Measurements from ENCODE around the gene KLHL29.

Gene KLHL29

DNA sequence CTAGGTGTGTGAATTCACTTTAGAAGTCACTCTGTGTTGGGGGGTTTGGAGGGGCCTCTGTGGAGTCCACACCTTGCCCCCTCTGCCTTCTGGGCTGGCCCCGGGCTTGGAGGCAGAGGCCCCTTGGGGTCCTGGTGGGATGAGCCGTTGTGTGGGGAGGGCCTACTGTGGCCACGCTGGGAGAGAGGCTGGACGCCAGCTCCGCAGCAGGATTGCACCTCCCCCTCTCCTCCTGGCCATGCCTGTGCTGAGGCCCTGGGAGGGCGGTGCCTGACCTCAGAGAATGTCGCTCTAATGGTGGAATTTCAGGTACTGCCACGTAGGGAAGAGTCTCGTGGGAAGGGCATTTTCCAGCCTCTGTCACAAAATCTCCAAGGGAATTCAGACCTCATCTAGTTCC is 304.9 kb downstream of the KLHL29 start:
- DNase-seq (ENCODE audit: low read depth), result no peak
- H3K4me3 ChIP-seq (ENCODE audit: low read depth, low read length), result no peak overlapping the region
- TF ChIP-seq, protein P1, sequence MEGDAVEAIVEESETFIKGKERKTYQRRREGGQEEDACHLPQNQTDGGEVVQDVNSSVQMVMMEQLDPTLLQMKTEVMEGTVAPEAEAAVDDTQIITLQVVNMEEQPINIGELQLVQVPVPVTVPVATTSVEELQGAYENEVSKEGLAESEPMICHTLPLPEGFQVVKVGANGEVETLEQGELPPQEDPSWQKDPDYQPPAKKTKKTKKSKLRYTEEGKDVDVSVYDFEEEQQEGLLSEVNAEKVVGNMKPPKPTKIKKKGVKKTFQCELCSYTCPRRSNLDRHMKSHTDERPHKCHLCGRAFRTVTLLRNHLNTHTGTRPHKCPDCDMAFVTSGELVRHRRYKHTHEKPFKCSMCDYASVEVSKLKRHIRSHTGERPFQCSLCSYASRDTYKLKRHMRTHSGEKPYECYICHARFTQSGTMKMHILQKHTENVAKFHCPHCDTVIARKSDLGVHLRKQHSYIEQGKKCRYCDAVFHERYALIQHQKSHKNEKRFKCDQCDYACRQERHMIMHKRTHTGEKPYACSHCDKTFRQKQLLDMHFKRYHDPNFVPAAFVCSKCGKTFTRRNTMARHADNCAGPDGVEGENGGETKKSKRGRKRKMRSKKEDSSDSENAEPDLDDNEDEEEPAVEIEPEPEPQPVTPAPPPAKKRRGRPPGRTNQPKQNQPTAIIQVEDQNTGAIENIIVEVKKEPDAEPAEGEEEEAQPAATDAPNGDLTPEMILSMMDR (IDR thresholded peaks at IDR 0.05; ENCODE audit: low read depth, low read length), result no peak
- TF ChIP-seq POLR2A (IDR thresholded peaks at IDR 0.05; ENCODE audit: extremely low read depth, insufficient read length), result no peak
- TF ChIP-seq MAX (IDR thresholded peaks at IDR 0.05; ENCODE audit: low read depth, low read length), result no peak
- no peak for TF ChIP-seq MYC (IDR thresholded peaks at IDR 0.05; ENCODE audit: low read depth, low read length)

DNA sequence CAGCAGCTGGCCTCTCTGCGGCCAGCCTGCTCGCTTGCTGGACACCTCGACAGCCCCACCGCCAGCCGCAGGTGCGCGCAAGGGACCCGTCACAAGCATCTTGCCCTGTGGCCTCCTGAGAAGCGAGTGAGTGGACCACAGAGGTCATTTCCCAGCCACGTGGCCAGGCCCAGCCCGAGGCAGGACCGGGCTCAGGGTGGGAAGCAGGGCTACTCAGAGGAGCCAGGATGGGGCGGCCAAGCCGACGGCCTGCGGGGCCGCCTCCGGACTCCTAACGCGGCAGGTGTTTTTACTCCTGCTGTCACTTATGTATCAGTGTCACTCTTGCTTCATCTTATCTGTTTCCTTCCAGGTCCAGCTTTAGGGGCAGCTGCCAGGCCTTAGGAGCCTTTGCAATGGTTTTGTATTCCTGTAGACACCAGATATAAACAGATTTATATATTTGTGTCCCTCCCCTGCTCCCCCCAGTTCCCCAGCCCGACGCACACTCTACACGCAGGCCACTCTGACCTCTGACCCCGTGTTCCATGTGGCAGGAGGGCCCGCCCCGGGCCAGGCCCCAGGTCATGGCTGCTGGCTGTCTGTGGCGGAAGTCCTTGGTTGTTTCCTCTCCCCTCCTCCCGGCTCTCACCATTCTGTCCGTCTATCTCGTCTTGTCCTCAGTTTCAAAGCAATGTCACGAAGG is 305.6 kb downstream of the KLHL29 start:
- no peak for TF ChIP-seq POLR2A (IDR thresholded peaks at IDR 0.05; ENCODE audit: extremely low read depth, insufficient read length)
- TF ChIP-seq MAX (IDR thresholded peaks at IDR 0.05; ENCODE audit: low read depth, low read length), result no peak
- TF ChIP-seq, protein P1 (IDR thresholded peaks at IDR 0.05; ENCODE audit: low read depth, low read length), result no peak
- no peak for TF ChIP-seq MYC (IDR thresholded peaks at IDR 0.05; ENCODE audit: low read depth, low read length)
- no peak overlapping the region for H3K4me3 ChIP-seq (ENCODE audit: low read depth, low read length)
- no peak for DNase-seq (ENCODE audit: low read depth)

- TF ChIP-seq MAX (IDR thresholded peaks at IDR 0.05; ENCODE audit: low read depth, low read length) (no peak), MYC (IDR thresholded peaks at IDR 0.05; ENCODE audit: low read depth, low read length) (no peak), POLR2A (IDR thresholded peaks at IDR 0.05; ENCODE audit: extremely low read depth, insufficient read length) (no peak)
- TF ChIP-seq, protein P1 (IDR thresholded peaks at IDR 0.05; ENCODE audit: low read depth, low read length), result no peak
- DNase-seq (ENCODE audit: low read depth), result no peak
Observed at GRCh38 chr2:23691106-23691470, 306.1 kb downstream of the KLHL29 start.

GRCh38 chr2:23691565-23691964 is 306.6 kb downstream of the KLHL29 start:
- no peak overlapping the region for H3K4me3 ChIP-seq (ENCODE audit: low read depth, low read length)
- TF ChIP-seq POLR2A (IDR thresholded peaks at IDR 0.05; ENCODE audit: extremely low read depth, insufficient read length), result no peak
- DNase-seq (ENCODE audit: low read depth), result no peak

More at GRCh38 chr2:23691106-23691470, 306.1 kb downstream of the KLHL29 start:
- H3K4me3 ChIP-seq (ENCODE audit: low read depth, low read length), result no peak overlapping the region

DNA sequence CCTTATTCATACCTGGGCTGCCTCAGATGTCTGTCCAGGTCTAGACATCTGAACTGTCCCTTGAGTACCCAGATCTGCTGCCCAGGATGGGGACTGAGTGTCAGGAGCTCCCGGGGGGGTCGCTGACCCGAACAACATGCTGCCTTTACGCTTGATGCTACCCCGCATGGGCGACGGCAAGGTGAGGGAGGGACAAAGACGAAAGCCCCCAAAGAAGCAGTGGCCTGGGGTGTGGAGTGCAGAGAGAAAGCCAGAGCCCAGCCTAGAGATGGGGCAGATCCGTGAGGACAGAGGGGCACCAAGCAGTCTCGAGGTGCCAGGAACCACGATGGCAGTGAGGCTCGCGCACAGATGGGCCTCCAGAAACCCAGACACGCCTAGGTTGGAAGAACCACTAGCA is 307.3 kb downstream of the KLHL29 start:
- TF ChIP-seq, protein P1 (IDR thresholded peaks at IDR 0.05; ENCODE audit: low read depth, low read length), result no peak
- TF ChIP-seq MYC (IDR thresholded peaks at IDR 0.05; ENCODE audit: low read depth, low read length), result no peak
- TF ChIP-seq POLR2A (IDR thresholded peaks at IDR 0.05; ENCODE audit: extremely low read depth, insufficient read length), result no peak
- no peak for TF ChIP-seq MAX (IDR thresholded peaks at IDR 0.05; ENCODE audit: low read depth, low read length)
- DNase-seq (ENCODE audit: low read depth), result no peak

DNA sequence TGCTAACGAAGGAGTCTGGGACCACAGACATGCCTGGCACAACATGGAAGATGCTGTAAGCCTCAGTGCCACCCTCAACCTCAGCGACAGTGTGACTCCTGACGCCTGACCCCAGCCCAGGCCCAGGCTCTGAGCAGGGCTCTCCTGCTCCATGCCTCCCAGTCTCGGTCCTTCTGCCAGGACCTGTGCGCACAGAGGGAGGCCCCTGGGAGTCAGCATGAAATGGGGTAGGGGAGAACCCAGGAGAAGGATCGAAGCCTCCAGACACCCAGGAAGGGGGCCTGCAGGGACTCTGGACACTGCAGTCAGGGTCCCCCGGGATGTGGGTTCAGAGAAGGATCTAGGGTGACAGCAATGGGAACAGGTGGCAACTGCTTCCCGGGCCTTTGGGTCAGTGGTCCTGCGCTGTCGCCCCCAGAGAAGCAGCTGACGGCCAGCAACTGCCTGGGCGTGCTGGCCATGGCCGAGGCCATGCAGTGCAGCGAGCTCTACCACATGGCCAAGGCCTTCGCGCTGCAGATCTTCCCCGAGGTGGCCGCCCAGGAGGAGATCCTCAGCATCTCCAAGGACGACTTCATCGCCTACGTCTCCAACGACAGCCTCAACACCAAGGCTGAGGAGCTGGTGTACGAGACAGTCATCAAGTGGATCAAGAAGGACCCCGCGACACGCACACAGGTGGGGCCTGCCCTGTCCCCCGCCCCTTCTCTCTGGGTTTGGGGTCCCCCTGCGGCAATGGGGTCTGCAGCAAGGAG is 308.0 kb downstream of the KLHL29 start:
- TF ChIP-seq POLR2A (IDR thresholded peaks at IDR 0.05; ENCODE audit: extremely low read depth, insufficient read length), result no peak
- no peak for TF ChIP-seq MAX (IDR thresholded peaks at IDR 0.05; ENCODE audit: low read depth, low read length)
- TF ChIP-seq MYC (IDR thresholded peaks at IDR 0.05; ENCODE audit: low read depth, low read length), result no peak
- TF ChIP-seq, protein P1 (IDR thresholded peaks at IDR 0.05; ENCODE audit: low read depth, low read length), result no peak
- no peak for DNase-seq (ENCODE audit: low read depth)
- no peak overlapping the region for H3K4me3 ChIP-seq (ENCODE audit: low read depth, low read length)

More for the DNA sequence above, 307.3 kb downstream of the KLHL29 start:
- no peak overlapping the region for H3K4me3 ChIP-seq (ENCODE audit: low read depth, low read length)

All from NB4 (cell line).